Daoy (cell line): ENCODE data around the gene EPN3. TPM values are rescaled to one million over a fixed set of nuclear protein-coding genes. Genes with fewer than 3 reads are reported as not detected.

Source experiments
- DNase-seq: peaks from one replicate; pipeline ENCODE4 v3.0.0-alpha.2; 2015; ENCODE audit warnings: low read depth
- total RNA-seq: library from RNA; depleted of rRNA; stranded (reverse); fragments of >200 nt; shearing (Covaris generic); gene quantifications from 2 replicates; pipeline ENCODE4 v1.2.3, GENCODE V29; 2014

The EPN3 gene
- total RNA-seq, 1 experiment from 2014 or later: not detected

DNA sequence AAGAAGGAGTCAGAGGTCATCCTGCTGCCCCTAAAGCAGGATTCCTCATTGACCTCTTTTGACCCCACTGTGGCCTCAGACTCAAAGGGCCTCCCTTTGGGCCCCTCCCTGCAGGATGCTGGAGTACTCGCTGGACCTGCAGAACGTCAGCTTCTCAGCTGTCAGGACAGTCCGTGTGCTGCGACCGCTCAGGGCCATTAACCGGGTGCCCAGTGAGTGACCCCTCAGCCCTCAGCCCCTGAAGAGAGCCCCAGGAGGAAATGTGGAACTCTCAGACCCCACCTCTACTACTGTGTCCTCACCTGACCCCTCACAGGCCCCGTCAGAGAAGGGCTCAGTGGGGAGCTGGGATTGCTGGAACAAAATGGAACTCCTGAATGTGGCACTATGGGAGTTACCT is 37.1 kb downstream of the EPN3 start:
- DNase-seq: no peak

DNA sequence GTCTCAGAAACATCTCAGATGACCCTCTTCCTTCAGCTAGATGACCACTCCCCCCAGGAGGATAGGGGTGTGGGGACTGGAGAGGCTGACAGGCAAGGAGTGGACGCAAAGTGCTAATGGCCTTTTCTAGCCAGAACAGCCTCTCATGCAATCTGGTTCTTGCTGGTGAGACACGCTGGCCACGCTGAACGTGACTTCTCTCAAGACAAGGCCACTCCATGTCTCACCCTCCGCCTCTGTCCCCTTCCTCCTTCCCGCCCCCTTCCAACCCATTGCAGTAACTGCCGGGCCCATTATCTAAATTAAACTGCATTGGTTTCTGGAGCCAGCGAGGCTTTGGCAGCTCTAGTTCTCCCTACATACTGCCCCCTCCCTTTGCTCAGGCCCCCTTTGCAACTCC is 37.5 kb downstream of the EPN3 start:
- no peak for DNase-seq

DNA sequence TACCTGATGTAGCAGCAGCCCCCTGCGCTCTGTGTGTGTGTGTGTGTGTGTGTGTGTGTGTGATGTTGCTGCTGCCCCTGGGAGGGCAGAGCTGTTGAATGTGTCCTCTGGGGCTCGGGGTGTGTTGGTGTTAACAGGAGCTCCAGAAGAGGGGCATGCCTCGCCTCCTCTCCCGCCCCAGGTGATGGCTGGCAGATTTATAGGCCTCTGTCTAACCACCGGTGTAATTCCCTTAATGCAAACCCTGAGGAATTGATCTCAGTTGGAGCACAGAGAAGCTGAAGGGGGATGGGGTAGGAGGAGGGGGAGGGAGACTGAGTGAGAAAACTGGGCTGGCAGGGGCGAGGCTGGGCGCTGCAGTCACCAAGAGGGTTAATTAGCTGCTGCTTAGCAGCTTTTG is 38.0 kb downstream of the EPN3 start:
- no peak for DNase-seq

DNA sequence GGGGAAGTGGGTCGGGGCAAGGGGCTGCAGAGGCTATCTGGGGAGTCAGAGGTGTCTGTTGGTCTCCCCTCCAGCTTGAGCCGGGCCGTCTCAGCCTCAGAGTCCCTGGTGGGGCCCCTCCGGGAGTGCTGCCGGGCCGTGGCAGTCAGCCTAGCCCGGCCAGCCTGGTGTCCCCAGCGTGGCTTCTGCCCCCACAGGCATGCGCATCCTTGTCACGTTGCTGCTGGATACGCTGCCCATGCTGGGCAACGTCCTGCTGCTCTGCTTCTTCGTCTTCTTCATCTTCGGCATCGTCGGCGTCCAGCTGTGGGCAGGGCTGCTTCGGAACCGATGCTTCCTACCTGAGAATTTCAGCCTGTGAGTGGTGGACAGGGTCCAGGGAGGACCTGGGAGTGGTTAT is 39.1 kb downstream of the EPN3 start:
- DNase-seq: no peak

DNA sequence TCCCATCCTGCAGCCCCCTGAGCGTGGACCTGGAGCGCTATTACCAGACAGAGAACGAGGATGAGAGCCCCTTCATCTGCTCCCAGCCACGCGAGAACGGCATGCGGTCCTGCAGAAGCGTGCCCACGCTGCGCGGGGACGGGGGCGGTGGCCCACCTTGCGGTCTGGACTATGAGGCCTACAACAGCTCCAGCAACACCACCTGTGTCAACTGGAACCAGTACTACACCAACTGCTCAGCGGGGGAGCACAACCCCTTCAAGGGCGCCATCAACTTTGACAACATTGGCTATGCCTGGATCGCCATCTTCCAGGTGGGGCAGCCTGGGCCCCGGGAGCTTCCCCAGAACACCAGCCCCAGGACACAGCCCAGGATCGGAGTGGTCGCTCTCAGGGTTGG is 40.0 kb downstream of the EPN3 start:
- DNase-seq: no peak

DNA sequence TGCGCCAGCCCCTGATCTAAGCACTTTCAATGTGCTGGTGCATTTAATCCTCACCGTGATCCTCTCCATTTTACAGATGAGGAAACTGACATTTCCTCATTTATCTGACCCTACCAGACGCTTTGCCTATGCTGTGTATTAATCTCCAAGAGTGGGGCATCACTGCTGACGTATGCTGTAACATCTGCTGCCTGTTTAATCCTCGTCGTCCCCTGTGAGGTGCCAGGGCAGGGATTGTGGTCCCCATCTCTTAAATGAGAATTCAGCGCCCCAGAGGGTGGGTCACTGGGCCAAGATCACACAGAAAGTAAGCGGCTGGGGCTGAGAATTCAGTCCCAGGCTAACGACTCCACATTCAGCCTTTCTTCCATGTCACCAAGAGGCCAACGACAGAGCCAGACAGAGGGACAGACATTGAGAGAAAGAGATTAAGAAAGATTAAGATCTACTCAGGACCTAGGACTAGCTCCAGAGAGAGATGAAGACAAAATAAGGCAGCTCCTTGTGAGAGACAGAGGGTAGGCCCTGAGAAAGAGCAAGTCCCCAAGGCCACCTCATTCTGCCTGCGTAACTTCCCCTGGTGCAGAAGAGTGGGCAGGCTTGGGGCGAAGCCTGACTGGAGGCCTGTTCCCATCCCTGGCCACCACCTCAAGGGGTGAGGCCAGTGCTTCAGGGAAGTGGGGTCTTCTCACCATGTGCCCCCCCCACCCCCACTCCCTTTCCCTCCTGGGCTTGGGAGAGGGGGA is 41.5 kb downstream of the EPN3 start:
- no peak for DNase-seq

DNA sequence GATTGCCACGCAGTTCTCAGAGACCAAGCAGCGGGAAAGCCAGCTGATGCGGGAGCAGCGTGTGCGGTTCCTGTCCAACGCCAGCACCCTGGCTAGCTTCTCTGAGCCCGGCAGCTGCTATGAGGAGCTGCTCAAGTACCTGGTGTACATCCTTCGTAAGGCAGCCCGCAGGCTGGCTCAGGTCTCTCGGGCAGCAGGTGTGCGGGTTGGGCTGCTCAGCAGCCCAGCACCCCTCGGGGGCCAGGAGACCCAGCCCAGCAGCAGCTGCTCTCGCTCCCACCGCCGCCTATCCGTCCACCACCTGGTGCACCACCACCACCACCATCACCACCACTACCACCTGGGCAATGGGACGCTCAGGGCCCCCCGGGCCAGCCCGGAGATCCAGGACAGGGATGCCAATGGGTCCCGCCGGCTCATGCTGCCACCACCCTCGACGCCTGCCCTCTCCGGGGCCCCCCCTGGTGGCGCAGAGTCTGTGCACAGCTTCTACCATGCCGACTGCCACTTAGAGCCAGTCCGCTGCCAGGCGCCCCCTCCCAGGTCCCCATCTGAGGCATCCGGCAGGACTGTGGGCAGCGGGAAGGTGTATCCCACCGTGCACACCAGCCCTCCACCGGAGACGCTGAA is 43.2 kb downstream of the EPN3 start:
- no peak for DNase-seq

DNA sequence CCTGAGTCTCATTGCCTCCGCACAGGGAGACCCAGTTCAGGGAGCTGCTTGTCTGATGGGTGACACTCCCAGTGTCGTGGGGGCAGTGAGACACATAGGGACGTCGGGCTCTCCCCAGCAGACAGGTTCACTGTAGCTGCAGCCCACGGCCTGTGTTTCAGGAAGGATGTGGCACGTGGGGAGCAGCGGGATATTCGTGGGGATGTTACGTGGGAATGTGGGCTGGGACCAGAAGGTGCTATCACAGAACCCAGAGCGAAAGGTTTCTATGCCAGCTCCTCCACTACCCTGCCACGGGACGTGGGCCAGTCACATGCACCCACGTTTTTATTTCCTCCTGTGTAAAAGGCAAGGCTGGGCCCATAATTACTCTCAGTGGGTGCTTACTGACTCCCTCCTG is 44.3 kb downstream of the EPN3 start:
- DNase-seq: no peak

DNA sequence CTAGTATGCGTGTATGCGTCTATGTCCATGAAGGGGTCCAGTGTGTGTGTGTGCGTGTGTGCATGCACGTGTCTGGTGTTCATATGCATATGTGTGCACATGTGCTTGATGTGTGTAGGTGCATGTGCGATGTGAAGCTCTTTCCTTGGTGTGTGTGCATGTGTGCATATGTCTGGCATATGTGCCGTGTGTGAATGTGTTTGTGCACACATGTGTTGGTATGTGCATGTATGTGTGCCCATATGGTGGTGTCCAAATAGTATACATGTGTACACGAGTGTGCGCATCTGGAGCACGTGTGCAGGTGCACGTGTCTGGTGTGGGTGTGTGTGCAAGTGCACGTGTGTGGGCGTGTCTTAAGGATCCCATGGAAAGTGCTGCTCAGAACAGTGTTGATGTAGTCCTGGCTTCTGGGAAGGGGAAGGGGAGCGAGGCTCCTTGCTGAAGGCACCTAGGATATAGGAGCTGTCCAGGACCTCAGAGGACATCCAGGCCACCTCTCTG is 45.0 kb downstream of the EPN3 start:
- no peak for DNase-seq

DNA sequence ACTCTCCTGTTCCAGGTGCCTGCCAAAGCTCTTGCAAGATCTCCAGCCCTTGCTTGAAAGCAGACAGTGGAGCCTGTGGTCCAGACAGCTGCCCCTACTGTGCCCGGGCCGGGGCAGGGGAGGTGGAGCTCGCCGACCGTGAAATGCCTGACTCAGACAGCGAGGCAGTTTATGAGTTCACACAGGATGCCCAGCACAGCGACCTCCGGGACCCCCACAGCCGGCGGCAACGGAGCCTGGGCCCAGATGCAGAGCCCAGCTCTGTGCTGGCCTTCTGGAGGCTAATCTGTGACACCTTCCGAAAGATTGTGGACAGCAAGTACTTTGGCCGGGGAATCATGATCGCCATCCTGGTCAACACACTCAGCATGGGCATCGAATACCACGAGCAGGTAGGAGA is 45.6 kb downstream of the EPN3 start:
- no peak for DNase-seq

DNA sequence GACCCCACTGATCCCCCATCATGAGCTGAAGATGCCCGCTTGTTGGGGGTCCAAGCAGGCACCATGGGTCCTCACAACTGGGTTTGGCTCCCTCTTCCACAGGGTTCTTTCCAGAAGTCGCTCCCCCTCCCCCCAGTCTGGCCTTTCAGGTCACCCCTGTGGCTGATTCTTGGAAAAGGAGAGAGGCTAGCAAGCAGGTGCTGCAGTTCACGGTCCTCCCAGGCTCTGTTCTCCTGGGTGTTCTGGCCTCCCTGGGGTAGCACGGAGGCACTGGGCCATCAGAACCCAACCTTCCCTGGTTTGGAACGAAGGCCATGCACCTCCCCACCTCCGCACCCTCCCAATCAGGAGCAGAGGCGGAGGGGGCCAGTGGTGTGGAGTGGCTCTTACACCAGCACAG is 46.9 kb downstream of the EPN3 start:
- DNase-seq: no peak

DNA sequence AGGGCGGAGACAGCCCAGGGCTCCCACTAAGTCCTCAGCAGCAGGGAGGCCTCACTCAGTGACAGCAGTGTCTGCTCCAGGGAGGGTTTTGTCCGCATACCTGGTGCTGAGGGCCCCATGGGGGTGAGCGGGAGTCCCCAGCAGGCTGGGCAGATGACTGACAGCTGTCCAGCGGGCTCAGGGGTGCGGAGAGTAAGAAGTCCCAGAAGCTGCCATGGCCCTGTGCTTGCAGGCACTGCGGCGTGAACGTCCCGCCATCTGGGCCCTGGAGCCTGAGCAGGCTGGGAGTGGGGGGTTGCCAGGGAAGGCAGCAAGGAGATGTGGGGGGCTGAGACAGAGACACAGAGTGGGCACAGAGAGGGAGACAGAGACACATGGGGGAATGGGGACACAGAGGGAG is 48.1 kb downstream of the EPN3 start:
- DNase-seq: no peak

DNA sequence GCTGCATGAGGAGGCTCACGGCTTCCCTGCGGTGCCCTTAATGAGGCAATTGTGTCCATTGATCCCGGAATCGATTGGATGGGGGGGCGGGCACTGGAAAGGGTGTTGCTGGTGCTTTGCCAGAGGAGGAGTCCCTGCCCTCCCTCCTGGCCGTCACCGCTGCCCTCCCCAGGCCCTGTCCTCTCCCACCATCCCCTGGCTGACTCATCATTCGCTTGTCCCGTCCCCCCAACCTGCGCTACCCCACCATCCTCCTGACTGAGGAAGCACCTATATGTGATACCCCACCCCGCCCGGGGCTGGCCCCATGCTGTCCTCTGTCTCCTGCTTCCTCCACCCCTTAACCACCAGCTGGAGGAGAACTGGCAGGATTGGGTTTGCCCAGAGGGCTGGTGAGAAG is 48.8 kb downstream of the EPN3 start:
- no peak for DNase-seq

DNA sequence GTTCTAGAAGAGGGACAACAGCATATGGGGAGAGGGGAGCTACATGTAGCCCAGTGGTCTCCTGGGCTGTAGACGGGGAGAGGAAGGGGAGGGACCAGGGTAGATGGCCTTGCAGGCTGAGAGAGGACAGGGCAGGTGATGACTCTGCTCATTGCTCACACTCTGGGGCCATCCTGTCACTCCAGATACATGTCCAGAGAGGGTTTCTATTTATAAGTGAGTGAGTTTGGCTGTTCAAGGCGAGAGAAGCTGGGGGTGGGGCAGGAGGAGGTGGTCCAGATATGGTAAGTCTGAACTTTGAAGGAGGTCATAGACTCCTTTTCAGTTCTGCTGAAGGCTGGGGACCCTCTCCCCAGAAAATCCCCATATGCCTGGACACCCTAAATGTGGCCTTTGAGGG is 50.2 kb downstream of the EPN3 start:
- DNase-seq: no peak

DNA sequence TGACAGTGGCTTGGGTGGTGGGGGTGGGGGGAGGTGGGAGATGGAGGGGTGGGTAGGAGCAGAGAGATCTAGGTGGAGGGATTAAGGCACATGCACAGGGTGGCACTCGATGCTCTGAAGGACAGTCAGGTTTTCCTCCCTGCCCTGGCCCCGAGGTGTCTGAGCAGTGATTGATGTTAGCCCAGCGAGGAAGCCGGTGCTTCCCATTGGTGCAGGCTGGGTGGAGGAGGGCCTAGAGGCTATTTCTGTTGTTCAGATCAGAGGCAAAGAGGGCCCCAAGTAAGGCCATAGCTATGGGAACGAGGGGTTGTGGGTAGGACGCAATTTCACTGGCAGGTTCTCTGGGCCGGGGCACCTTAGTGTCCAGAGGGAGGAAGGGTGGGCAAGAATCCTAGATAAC is 51.1 kb downstream of the EPN3 start:
- no peak for DNase-seq

DNA sequence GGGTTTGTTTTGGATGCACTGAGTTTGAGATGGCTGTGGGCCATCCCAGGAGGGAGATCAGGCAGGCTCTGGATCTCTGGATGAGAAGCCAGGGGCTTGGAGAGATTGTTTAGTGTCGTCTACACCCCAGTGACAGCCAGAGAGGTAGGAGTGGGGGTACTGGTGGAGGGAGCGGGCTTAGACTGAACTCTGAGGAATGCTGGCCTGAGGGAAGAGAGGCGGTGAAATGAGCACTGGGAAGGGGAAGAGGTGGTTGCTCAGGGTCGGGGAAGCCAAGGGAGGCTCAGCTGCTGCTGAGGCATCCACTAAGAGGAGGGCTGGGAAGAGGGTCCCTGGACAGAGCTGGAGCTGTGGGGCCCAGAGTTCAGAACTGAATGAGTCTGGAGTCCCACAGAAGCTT is 51.6 kb downstream of the EPN3 start:
- DNase-seq: no peak

DNA sequence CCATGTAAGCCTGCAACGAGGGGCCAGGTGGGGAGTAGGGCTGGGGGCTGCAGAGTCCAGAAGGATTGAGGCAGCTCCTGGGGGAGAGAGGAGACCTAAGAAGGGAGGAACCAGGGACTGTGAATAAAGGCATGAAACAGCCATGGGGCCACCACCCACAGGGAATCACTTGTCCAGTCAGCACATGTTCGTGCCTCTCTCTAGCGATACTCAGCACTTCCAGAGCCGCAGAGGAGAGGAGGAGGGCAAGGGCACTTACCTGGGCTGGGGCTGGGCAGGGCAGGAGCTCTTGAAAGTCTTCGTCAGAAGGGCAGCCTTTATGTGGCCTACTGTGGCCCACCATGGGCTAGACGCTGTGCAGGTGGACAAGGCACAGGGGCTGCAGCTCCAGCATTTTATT is 52.2 kb downstream of the EPN3 start:
- DNase-seq: no peak

DNA sequence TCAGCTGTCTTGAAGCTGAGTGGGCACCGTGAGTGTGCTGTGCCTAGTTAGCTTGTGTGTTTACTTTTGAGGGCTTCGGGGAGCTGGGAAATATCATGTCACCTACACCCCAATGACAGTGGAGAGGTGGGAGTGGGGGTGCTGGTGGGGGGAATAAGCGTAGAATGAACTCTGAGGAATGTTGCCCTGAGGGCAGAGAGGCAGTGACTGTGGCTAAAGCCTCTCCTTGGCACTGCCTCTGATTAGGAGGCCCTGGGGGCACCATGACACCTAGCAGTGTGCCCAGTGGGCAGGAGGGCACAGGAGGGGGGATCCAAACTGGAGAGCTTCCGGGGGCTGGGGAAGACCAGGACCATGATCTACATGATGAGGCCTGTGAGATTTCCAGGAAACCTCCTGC is 52.8 kb downstream of the EPN3 start:
- no peak for DNase-seq

DNA sequence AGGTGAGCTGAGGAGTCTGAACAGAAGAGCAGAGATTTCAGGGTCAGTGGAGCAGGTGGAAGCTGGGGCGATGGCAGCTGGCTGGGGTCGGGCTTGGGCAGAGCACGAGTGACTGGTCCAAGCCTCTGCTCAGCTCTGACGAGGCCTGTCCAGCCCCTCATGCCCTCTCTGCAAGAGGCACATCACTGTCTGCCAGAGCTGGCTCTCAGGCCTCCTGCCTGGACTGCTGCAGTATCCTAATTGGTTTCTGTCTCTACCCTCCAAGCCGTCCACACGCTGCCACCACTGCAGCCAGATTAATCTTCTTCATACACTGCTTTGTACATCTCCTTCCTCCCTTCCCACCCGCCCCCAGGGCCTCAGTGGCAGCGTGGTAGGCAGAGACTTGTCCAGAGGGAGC is 53.4 kb downstream of the EPN3 start:
- no peak for DNase-seq

DNA sequence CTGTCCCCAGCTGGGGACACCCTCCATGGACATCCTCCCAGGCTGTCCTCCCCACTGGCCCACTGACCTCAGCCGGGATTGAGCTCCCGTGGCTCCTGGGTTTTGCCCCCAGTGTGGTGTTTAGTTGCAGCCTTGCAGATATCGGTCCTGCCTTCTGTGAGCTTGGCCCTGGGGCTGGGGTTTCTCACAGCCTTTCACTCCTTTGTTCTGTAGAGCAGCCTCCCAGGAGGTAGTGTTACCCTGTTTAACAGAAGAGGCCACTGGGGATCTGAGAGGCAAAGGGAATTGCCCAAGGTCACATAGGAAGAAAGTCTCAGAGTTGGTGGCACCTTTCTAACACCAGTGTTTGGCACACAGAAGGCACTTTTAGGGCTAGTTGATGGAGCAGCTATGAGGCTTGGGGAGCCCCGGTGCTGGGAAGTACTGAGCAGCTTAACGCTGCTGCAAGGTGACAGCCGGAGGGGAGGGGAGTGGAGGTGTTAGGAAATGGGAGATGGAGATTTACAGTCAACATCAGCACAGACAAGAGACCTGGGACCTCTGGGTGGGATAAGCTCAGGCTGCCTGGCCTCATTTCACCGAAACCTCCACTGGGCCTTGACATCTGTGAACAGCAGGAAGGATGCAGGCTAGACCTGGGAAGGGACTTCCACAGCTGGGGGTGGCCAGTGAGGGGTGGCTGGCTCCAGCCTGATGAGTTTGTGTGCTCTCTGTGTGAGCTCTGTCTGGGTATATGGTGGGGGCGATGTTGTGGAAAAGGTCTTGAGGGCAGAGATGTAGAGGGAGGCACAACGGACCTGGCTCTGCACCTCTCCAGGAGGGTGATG is 54.1 kb downstream of the EPN3 start:
- DNase-seq: no peak

DNA sequence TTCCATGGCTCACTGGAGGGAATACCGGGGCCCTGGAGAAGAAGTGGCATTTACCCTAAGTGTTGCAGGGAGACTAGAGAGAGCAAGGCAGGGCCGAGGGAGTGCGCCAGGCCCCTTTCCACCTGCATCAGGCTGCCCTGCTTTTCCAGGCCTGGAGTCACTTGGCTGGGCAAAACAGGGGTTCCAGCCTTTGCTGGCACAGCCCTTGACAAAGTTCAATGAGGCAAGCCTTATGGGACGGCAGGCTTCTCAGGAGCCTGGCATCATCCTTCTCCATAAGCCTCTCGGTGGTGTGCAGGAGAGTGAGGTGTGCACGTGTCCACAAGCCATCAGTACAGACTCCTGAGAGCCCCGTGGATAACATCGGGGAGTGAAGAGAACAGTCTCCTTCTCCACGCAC is 55.0 kb downstream of the EPN3 start:
- DNase-seq: no peak

DNA sequence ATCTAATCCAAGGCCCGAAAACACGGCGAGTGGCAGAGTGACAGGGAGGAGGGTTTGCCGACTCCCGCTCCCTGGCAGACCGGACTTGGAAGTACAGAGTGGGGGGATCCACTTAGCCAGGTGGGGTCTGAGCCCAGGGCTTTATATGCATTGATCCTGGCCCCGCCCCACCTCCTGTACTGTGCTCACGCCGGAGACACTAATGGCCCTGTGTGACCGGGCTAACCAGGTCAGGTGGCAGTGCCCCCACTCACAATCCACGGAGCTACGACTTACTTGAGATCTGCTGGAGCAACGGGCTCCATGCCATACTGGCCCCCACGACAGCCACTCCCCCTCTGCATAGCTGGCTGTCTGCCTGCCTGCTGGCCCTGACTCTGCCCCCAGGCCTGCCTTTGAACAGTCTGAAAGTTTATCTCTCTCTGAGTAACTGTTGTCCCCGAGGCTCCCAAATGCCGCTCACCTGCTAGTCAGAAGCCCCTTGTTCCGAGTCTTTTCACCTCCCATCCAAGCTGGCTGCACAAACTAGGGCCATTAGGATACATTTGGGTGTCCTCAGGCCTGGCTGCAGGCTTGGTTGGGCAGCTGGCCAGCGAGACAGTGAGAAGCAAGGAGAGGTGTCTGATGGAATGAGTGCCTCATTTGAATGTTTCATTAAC is 56.0 kb downstream of the EPN3 start:
- no peak for DNase-seq
